DMS53 treated with DMSO at 0.1 percent for 48 hours (cell line): ENCODE results near the gene ABCA7.

Source experiments
- DNase-seq: peaks from one replicate; lab custom pipeline; 2025; ENCODE audit not compliant: unreplicated experiment; lab: John Stamatoyannopoulos, UW

The ABCA7 gene

GRCh38 chr19:1039646-1040475, at the start of gene ABCA7:
Gene ABCA7, plus strand, starts transcription at chr19:1040107. Its CDS starts 1,255 bp downstream, at chr19:1041362.
- DNase-seq: peak; percentile 86

- no peak for DNase-seq
Measured at GRCh38 chr19:990119-990571, 49.8 kb upstream of the ABCA7 start.

- no peak for DNase-seq
Measured at GRCh38 chr19:990746-991145, 49.2 kb upstream of the ABCA7 start.

GRCh38 chr19:991174-991931, 48.6 kb upstream of the ABCA7 start:
- no peak for DNase-seq

- no peak for DNase-seq
Measured at GRCh38 chr19:991932-992669, 47.8 kb upstream of the ABCA7 start.

GRCh38 chr19:992670-993055, 47.2 kb upstream of the ABCA7 start:
- no peak for DNase-seq

GRCh38 chr19:993361-993830, 46.5 kb upstream of the ABCA7 start:
- DNase-seq: no peak

- no peak for DNase-seq
Measured at GRCh38 chr19:993831-994393, 46.0 kb upstream of the ABCA7 start.

- no peak for DNase-seq
Measured at GRCh38 chr19:994516-994915, 45.4 kb upstream of the ABCA7 start.

- peak; percentile 22 for DNase-seq
Measured at GRCh38 chr19:995051-995827, 44.7 kb upstream of the ABCA7 start.

- DNase-seq: no peak
Measured at GRCh38 chr19:996051-996838, 43.7 kb upstream of the ABCA7 start.

- DNase-seq: no peak
Measured at GRCh38 chr19:998064-998463, 41.8 kb upstream of the ABCA7 start.

- no peak for DNase-seq
Measured at GRCh38 chr19:999379-999719, 40.6 kb upstream of the ABCA7 start.

- no peak for DNase-seq
Measured at GRCh38 chr19:1000095-1000494, 39.8 kb upstream of the ABCA7 start, which contains the start of gene GRIN3B. Gene GRIN3B, plus strand, starts transcription at chr19:1000419. Its CDS starts 19 bp downstream, at chr19:1000438.

- DNase-seq: no peak
Measured at GRCh38 chr19:1000591-1001537, 39.0 kb upstream of the ABCA7 start.

GRCh38 chr19:1001538-1002166, 38.3 kb upstream of the ABCA7 start:
- no peak for DNase-seq

GRCh38 chr19:1002600-1002999, 37.3 kb upstream of the ABCA7 start:
- no peak for DNase-seq

- no peak for DNase-seq
Measured at GRCh38 chr19:1003283-1003682, 36.6 kb upstream of the ABCA7 start.
